HepG2 (cell line): ENCODE data around the gene PCSK6. TPM values are rescaled to one million over a fixed set of nuclear protein-coding genes. Genes with fewer than 3 reads are reported as not detected.

Source experiments
- ATAC-seq: fragments of 200-7000 bp; cut with Tn5 transposase; 3 replicates; pipeline ENCODE4 v1.9.1; 2020; ENCODE audit warnings: mild to moderate bottlenecking, moderate library complexity
- BruUV-seq: library from RNA; stranded (reverse); fragments of 400-500 nt; replicated peaks from 2 replicates; lab custom pipeline; 2021; lab: Mats Ljungman, UMichigan
- CTCF ChIA-PET: fragments of 300-600 bp; formaldehyde crosslinking; extraction: SDS; loops from one replicate; lab custom pipeline; 2021; ENCODE audit warnings: low total read pairs, inconsistent platforms, low intra/inter-chr PET ratio; lab: Yijun Ruan, JAX
- POLR2A ChIA-PET: fragments of 350-600 bp; sonication (Branson Sonifier 250); formaldehyde crosslinking; loops from one replicate; lab custom pipeline; 2020; ENCODE audit warnings: antibody characterized with exemption, inconsistent platforms; lab: Yijun Ruan, JAX
- DNase-seq: peaks from one replicate; pipeline ENCODE4 v3.0.0-alpha.2; 2015; ENCODE audit warnings: low spot score
- FAIRE-seq: peaks from 3 replicates; lab custom pipeline; 2011; peaks lifted over from hg19 to GRCh38; lab: Jason Lieb, UNC
- H2AFZ ChIP-seq: one replicate; pipeline ENCODE4 v1.6.1; 2011; ENCODE audit warnings: low read length, inconsistent platforms
- H3K27ac ChIP-seq: fragments of 300-600 bp; 3 replicates; pipeline ENCODE4 v1.8.0; 2011; ENCODE audit warnings: mixed run types, mild to moderate bottlenecking, mixed read lengths, low read length, inconsistent platforms; ENCODE audit not compliant: insufficient read depth; ENCODE audit errors: extremely low read length
- H3K27me3 ChIP-seq, 2 experiments: fragments of 200-600 bp in 1 of 2; 2 replicates in 1 of 2; 3 replicates in 1 of 2; pipeline versions ENCODE4 v1.6.0 to v1.8.0; 2011; ENCODE audit warnings: low read length in 2 of 2, mild to moderate bottlenecking in 2 of 2, moderate library complexity in 2 of 2, inconsistent platforms in 1 of 2; ENCODE audit not compliant: insufficient read depth in 2 of 2, control insufficient read depth in 1 of 2
- H3K36me3 ChIP-seq, 2 experiments: fragments of 200-600 bp in 1 of 2; replicated peaks in 1 of 2; 2 replicates in 1 of 2; 3 replicates in 1 of 2; pipeline versions ENCODE4 v1.5.1 to v1.8.0; 2011; ENCODE audit warnings: low read length in 2 of 2, inconsistent platforms in 1 of 2; ENCODE audit not compliant: insufficient read depth in 2 of 2, control insufficient read depth in 1 of 2
- H3K4me1 ChIP-seq: 2 replicates; pipeline ENCODE4 v1.5.1; 2012; ENCODE audit warnings: low read length, inconsistent platforms; ENCODE audit not compliant: insufficient read depth
- H3K4me2 ChIP-seq: 2 replicates; pipeline ENCODE4 v1.6.0; 2011; ENCODE audit warnings: low read depth, low read length, inconsistent platforms
- H3K4me3 ChIP-seq, 3 experiments: fragments of 200-600 bp in 1 of 3; sonication (generic), shearing (Covaris generic) in 1 of 3; replicated peaks in 1 of 3; 2 replicates each; pipeline ENCODE4 v1.5.1; 2011 to 2016; ENCODE audit warnings: low read length in 3 of 3, inconsistent platforms in 2 of 3, low read depth in 2 of 3, mild to moderate bottlenecking in 2 of 3, control low read depth in 1 of 3, mixed read lengths in 1 of 3; ENCODE audit not compliant: insufficient read depth in 1 of 3
- H3K79me2 ChIP-seq: one replicate; pipeline ENCODE4 v1.6.1; 2011; ENCODE audit warnings: low read length, inconsistent platforms; ENCODE audit not compliant: insufficient read depth
- H3K9ac ChIP-seq: 2 replicates; pipeline ENCODE4 v1.6.0; 2011; ENCODE audit warnings: mild to moderate bottlenecking, low read depth, low read length, inconsistent platforms; ENCODE audit not compliant: insufficient read depth
- H3K9me3 ChIP-seq: 2 replicates; pipeline ENCODE4 v1.5.1; 2012; ENCODE audit warnings: mild to moderate bottlenecking, low read length
- H4K20me1 ChIP-seq: 2 replicates; pipeline ENCODE4 v1.6.0; 2011; ENCODE audit warnings: inconsistent platforms, mild to moderate bottlenecking, low read length, moderate library complexity; ENCODE audit not compliant: insufficient read depth
- MEIS2 ChIP-seq: sonication (generic); formaldehyde crosslinking; IDR thresholded peaks from 2 replicates; pipeline ENCODE4 v1.9.0; 2021; ENCODE audit warnings: mild to moderate bottlenecking, missing genetic modification reagents
- WGBS: methylation state at CpG from one replicate; pipeline ENCODE4 v1.1.6; 2017; ENCODE audit warnings: low lambda C conversion rate; 5-methylcytosine and 5-hydroxymethylcytosine counted together
- in situ Hi-C: cut with HindIII; loops from 2 replicates; pipeline ENCODE4 v1.10.0; 2017; ENCODE audit warnings: low pct_unique_long_range_greater_than_20kb; ENCODE audit not compliant: extremely low pct_ligation_motif_present
- intact Hi-C: fragments of 100-400 bp; cut with micrococcal nuclease; formaldehyde crosslinking; loops from one replicate; pipeline ENCODE4 v1.10.0; 2022; ENCODE audit not compliant: unreplicated experiment
- polyA plus RNA-seq, 8 experiments: library from polyadenylated mRNA; depleted of rRNA in 3 of 8; stranded (reverse) in 7 of 8; unstranded in 1 of 8; fragments of >200 nt; fragmentation: Illumina TruSeq in 4 of 8; extraction: Trizol in 4 of 8; gene quantifications; 2 replicates each; pipeline versions ENCODE4 v1.2.1 to v1.2.3, GENCODE V29; 2011 to 2016; ENCODE audit warnings: low read depth in 4 of 8, missing spikeins in 1 of 8, mixed read lengths in 1 of 8; ENCODE audit not compliant: insufficient read depth in 1 of 8
- total RNA-seq, 5 experiments: library from RNA; depleted of rRNA; stranded (reverse); fragments of >200 nt; fragmentation: Illumina TruSeq; extraction: Trizol; gene quantifications; 2 replicates each; pipeline ENCODE4 v1.2.3, GENCODE V29; 2016; ENCODE audit warnings: low read depth in 1 of 5
- TF ChIP-seq, protein P1 (sequence below): sonication (generic); formaldehyde crosslinking; IDR thresholded peaks from 2 replicates; pipeline ENCODE4 v1.5.1; 2020; ENCODE audit warnings: mild to moderate bottlenecking, missing genetic modification reagents, moderate library complexity

The PCSK6 gene
- total and polyA plus RNA-seq, 2 of the 13 experiments (the other 11 are each of a cell fraction or from before 2014, with no cell fraction given): 56.5 to 155 TPM

- H3K4me3 ChIP-seq: no peak overlapping the region
- peaks cover 18% of the 10 kb centered on the region for H3K79me2 ChIP-seq
- no peaks in the 10 kb centered on the region for H4K20me1 ChIP-seq
- peaks cover 79% of the 10 kb centered on the region for H3K4me1 ChIP-seq
- intact Hi-C loops: no loop called here
- H3K9me3 ChIP-seq: no peaks in the 10 kb centered on the region
- 68% methylated on average over 7 of the region's 7 CpGs for WGBS
- ATAC-seq (no peak), FAIRE-seq (no peak), DNase-seq (no peak)
- in situ Hi-C loops: no loop called here
- H3K27me3 ChIP-seq: no peaks in the 10 kb centered on the region
- H3K4me2 ChIP-seq: no peak overlapping the region
- TF ChIP-seq MEIS2: no peak
- TF ChIP-seq, protein P1, sequence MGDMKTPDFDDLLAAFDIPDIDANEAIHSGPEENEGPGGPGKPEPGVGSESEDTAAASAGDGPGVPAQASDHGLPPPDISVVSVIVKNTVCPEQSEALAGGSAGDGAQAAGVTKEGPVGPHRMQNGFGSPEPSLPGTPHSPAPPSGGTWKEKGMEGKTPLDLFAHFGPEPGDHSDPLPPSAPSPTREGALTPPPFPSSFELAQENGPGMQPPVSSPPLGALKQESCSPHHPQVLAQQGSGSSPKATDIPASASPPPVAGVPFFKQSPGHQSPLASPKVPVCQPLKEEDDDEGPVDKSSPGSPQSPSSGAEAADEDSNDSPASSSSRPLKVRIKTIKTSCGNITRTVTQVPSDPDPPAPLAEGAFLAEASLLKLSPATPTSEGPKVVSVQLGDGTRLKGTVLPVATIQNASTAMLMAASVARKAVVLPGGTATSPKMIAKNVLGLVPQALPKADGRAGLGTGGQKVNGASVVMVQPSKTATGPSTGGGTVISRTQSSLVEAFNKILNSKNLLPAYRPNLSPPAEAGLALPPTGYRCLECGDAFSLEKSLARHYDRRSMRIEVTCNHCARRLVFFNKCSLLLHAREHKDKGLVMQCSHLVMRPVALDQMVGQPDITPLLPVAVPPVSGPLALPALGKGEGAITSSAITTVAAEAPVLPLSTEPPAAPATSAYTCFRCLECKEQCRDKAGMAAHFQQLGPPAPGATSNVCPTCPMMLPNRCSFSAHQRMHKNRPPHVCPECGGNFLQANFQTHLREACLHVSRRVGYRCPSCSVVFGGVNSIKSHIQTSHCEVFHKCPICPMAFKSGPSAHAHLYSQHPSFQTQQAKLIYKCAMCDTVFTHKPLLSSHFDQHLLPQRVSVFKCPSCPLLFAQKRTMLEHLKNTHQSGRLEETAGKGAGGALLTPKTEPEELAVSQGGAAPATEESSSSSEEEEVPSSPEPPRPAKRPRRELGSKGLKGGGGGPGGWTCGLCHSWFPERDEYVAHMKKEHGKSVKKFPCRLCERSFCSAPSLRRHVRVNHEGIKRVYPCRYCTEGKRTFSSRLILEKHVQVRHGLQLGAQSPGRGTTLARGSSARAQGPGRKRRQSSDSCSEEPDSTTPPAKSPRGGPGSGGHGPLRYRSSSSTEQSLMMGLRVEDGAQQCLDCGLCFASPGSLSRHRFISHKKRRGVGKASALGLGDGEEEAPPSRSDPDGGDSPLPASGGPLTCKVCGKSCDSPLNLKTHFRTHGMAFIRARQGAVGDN (CRISPR knock-in tag): 0 out of 2 replicates have a peak, but pooled peaks have one; percentile 12
- CTCF ChIA-PET: no interaction called here
- peak overlapping the region; percentile 88 for H3K27ac ChIP-seq
- no peak overlapping the region for H2AFZ ChIP-seq
- POLR2A ChIA-PET: interaction anchor here (1.8 kb wide), 1 partner anchor 47 kb away, joined by 5 read pairs; no protein-coding TSS in a partner anchor
- no TSS peak for BruUV-seq
- no peak overlapping the region for H3K9ac ChIP-seq
- peaks cover 3 to 35% of the 10 kb centered on the region in 2 experiments; a peak in 4 of 5 replicates for H3K36me3 ChIP-seq
Measured at GRCh38 chr15:101440846-101441590, 48.5 kb downstream of the PCSK6 start.
